Measurements from ENCODE around the gene SGK1.
"Not testable (repeated sequence)": the region's sequence is repeated elsewhere in the genome, so short reads cannot be mapped to it uniquely, and the experiment has no call there.

Gene SGK1

DNA sequence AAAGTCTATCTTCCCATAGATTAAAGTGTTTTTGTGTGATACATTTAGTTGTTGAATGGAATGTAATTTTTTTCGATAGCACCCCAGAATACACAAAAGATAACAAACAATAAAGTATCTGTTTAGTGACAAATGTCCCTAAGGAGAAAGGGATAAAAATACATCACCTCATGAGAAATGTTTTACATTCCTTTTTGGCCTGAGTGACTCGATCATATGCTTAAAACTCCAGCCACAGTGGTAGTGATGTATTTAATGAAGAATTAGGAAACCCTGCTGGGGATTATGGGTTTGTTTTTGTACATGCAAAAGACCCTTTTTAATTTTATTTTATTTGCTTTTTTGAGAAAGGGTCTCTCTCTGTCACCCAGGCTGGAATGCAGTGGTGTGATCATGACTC is 4.3 kb upstream of the SGK1 start:
- H3K27ac ChIP-seq (ENCODE audit: low read length) = no peak overlapping the region

GRCh38 chr6:134321246-134321645 is 3.3 kb upstream of the SGK1 start:
- H4K20me1 ChIP-seq (ENCODE audit: insufficient read depth, low read length) = no peaks in the 10 kb centered on the region
- H3K4me3 ChIP-seq (ENCODE audit: low read length) = no peak overlapping the region
- peaks cover 5% of the 10 kb centered on the region; the same call in 1 of the 2 replicates for H3K27me3 ChIP-seq (ENCODE audit: low read depth, low read length)
- H2AFZ ChIP-seq (ENCODE audit: low read depth, low read length) = no peak overlapping the region
- TF ChIP-seq EZH2phosphoT487 (IDR thresholded peaks at IDR 0.05; ENCODE audit: low read depth) = no peak
- TF ChIP-seq, protein P1, sequence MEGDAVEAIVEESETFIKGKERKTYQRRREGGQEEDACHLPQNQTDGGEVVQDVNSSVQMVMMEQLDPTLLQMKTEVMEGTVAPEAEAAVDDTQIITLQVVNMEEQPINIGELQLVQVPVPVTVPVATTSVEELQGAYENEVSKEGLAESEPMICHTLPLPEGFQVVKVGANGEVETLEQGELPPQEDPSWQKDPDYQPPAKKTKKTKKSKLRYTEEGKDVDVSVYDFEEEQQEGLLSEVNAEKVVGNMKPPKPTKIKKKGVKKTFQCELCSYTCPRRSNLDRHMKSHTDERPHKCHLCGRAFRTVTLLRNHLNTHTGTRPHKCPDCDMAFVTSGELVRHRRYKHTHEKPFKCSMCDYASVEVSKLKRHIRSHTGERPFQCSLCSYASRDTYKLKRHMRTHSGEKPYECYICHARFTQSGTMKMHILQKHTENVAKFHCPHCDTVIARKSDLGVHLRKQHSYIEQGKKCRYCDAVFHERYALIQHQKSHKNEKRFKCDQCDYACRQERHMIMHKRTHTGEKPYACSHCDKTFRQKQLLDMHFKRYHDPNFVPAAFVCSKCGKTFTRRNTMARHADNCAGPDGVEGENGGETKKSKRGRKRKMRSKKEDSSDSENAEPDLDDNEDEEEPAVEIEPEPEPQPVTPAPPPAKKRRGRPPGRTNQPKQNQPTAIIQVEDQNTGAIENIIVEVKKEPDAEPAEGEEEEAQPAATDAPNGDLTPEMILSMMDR (IDR thresholded peaks at IDR 0.05; ENCODE audit: low read depth, low read length) = no peak
- H3K9ac ChIP-seq (ENCODE audit: low read length) = no peak overlapping the region
- H3K36me3 ChIP-seq (replicated peaks; ENCODE audit: low read depth, low read length) = peaks cover 7% of the 10 kb centered on the region
- H3K4me2 ChIP-seq (ENCODE audit: low read length) = no peak overlapping the region
- peaks cover 10% of the 10 kb centered on the region for H3K4me1 ChIP-seq (ENCODE audit: low read length)
- no peak overlapping the region for H3K27ac ChIP-seq (ENCODE audit: low read length)
- 0 out of 2 replicates have a peak, but pooled peaks cover 7% of the 10 kb centered on the region for H3K9me3 ChIP-seq (ENCODE audit: insufficient read depth, low read length)
- no peaks in the 10 kb centered on the region for H3K79me2 ChIP-seq (ENCODE audit: low read length)

More for the DNA sequence above, 4.3 kb upstream of the SGK1 start:
- Histone ChIP-seq H3K9me3 (ENCODE audit: insufficient read depth, low read length) (0 out of 2 replicates have a peak, but pooled peaks cover 7% of the 10 kb centered on the region), H3K79me2 (ENCODE audit: low read length) (no peaks in the 10 kb centered on the region), H3K4me3 (ENCODE audit: low read length) (no peak overlapping the region), H3K4me2 (ENCODE audit: low read length) (no peak overlapping the region), H2AFZ (ENCODE audit: low read depth, low read length) (no peak overlapping the region), H3K4me1 (ENCODE audit: low read length) (peaks cover 4% of the 10 kb centered on the region; the same call in 1 of the 2 replicates), H3K27me3 (ENCODE audit: low read depth, low read length) (peaks cover 5% of the 10 kb centered on the region; the same call in 1 of the 2 replicates), H4K20me1 (ENCODE audit: insufficient read depth, low read length) (no peaks in the 10 kb centered on the region), H3K9ac (ENCODE audit: low read length) (no peak overlapping the region), H3K36me3 (replicated peaks; ENCODE audit: low read depth, low read length) (peaks cover 7% of the 10 kb centered on the region)
- no peak for TF ChIP-seq EZH2phosphoT487 (IDR thresholded peaks at IDR 0.05; ENCODE audit: low read depth)
- TF ChIP-seq, protein P1 (IDR thresholded peaks at IDR 0.05; ENCODE audit: low read depth, low read length) = no peak

- not testable (repeated sequence) for H2AFZ ChIP-seq (ENCODE audit: low read depth, low read length); H3K27ac ChIP-seq (ENCODE audit: low read length); H3K27me3 ChIP-seq (ENCODE audit: low read depth, low read length); H3K4me3 ChIP-seq (ENCODE audit: low read length); H3K9me3 ChIP-seq (ENCODE audit: insufficient read depth, low read length); H3K9ac ChIP-seq (ENCODE audit: low read length); H4K20me1 ChIP-seq (ENCODE audit: insufficient read depth, low read length); H3K4me2 ChIP-seq (ENCODE audit: low read length); H3K79me2 ChIP-seq (ENCODE audit: low read length); H3K36me3 ChIP-seq (replicated peaks; ENCODE audit: low read depth, low read length); H3K4me1 ChIP-seq (ENCODE audit: low read length)
Measured at GRCh38 chr6:134319686-134320085, 1.8 kb upstream of the SGK1 start.

DNA sequence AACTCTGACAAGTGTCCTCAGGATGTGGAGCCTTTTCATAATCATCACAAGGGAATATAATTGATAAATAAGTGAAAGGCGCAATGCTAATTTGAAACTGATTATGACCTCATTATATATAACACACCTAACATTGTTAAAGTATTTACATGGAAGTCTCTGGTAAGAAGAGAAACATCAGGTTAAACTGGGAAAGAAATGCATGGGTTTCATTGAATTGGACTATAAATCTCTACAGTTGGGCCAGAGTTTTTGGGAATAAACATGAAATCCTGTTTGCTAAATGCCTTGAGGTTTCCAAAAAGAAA is 1.0 kb upstream of the SGK1 start:
- Histone ChIP-seq H4K20me1 (ENCODE audit: insufficient read depth, low read length) (no peaks in the 10 kb centered on the region), H3K79me2 (ENCODE audit: low read length) (no peaks in the 10 kb centered on the region), H3K4me3 (ENCODE audit: low read length) (no peak overlapping the region), H3K4me1 (ENCODE audit: low read length) (peaks cover 15% of the 10 kb centered on the region), H3K36me3 (replicated peaks; ENCODE audit: low read depth, low read length) (peaks cover 7% of the 10 kb centered on the region), H3K4me2 (ENCODE audit: low read length) (no peak overlapping the region), H3K9me3 (ENCODE audit: insufficient read depth, low read length) (0 out of 2 replicates have a peak, but pooled peaks cover 7% of the 10 kb centered on the region), H2AFZ (ENCODE audit: low read depth, low read length) (no peak overlapping the region), H3K9ac (ENCODE audit: low read length) (no peak overlapping the region), H3K27ac (ENCODE audit: low read length) (no peak overlapping the region), H3K27me3 (ENCODE audit: low read depth, low read length) (peaks cover 5% of the 10 kb centered on the region; the same call in 1 of the 2 replicates)
- TF ChIP-seq EZH2phosphoT487 (IDR thresholded peaks at IDR 0.05; ENCODE audit: low read depth) = no peak
- TF ChIP-seq, protein P1 (IDR thresholded peaks at IDR 0.05; ENCODE audit: low read depth, low read length) = no peak
